Erythroblast (primary cell): ENCODE results near the gene NBPF3.

ENCODE experiments used
- GATA1 ChIP-seq: IDR thresholded peaks from 2 replicates; pipeline ENCODE4 v1.6.1; 2011; ENCODE audit warnings: low read depth, mild to moderate bottlenecking, control low read depth, low read length, moderate library complexity
- POLR2A ChIP-seq: IDR thresholded peaks from 2 replicates; pipeline ENCODE4 v1.6.1; 2011; ENCODE audit warnings: mild to moderate bottlenecking, low read length

DNA sequence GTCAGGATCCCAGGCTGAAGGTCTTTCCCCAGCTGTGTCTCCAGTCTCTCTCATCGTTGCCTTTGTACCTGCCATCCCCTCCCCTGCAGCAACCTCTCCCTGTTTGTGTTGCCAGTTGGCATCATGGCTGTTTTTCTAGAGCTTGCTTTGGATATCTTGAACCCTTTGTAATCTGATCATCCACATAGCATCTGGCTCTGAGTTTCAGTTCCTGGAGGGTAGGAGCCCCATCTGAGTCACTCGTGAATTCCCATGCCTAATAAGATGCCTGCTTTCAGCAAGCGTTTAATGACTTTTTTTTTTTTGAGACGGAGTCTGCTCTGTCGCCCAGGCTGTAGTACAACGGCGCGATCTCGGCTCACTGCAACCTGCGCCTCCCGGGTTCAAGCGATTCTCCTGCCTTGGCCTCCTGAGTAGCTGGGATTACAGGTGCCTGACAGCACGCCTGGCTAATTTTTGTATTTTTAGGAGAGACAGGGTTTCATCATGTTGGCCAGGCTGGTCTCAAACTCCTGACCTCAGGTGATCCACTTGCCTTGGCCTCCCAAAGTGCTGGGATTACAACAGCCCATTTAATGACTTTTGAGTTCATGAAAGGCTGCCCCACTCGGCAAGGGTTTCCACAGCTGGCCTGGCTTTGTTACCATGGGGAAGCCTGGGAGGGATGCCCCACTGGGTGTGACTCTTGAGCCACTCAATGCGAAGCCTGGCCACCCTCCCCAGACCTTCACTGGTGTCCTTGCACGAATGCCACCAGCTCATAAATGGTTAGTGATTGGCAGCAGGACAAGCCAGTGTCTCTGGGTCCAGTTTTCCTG, 81.2 kb downstream of the NBPF3 start:
- no peak for TF ChIP-seq POLR2A
- no peak for TF ChIP-seq GATA1
